SJCRH30 (cell line): ENCODE results near the gene LAMP1. TPM values are rescaled to one million over a fixed set of nuclear protein-coding genes. Genes with fewer than 3 reads are reported as not detected.
"Not testable (repeated sequence)": the region's sequence is repeated elsewhere in the genome, so short reads cannot be mapped to it uniquely, and the experiment has no call there.

ENCODE experiments used
- DNase-seq, 2 experiments: peaks; one replicate each; pipeline ENCODE4 v3.0.0-alpha.2; 2015 to 2020
- H3K27ac ChIP-seq: fragments of 250-450 bp; sonication (Bioruptor Pico); 2 replicates; pipeline ENCODE4 v1.5.1; 2020; ENCODE audit warnings: mild to moderate bottlenecking, moderate library complexity
- H3K27me3 ChIP-seq: fragments of 250-450 bp; sonication (Bioruptor Pico); 2 replicates; pipeline ENCODE4 v1.5.1; 2020; ENCODE audit warnings: mild to moderate bottlenecking, moderate library complexity
- H3K36me3 ChIP-seq: fragments of 250-450 bp; sonication (Bioruptor Pico); 2 replicates; pipeline ENCODE4 v1.5.1; 2020; ENCODE audit warnings: mild to moderate bottlenecking, moderate library complexity
- H3K4me1 ChIP-seq: fragments of 250-450 bp; sonication (Bioruptor Pico); 2 replicates; pipeline ENCODE4 v1.5.1; 2020; ENCODE audit warnings: mild to moderate bottlenecking, moderate library complexity
- H3K4me3 ChIP-seq: fragments of 250-450 bp; sonication (Bioruptor Pico); 2 replicates; pipeline ENCODE4 v1.5.1; 2020; ENCODE audit warnings: mild to moderate bottlenecking, moderate library complexity
- H3K9me3 ChIP-seq: fragments of 250-450 bp; sonication (Bioruptor Pico); replicated peaks from 2 replicates; pipeline ENCODE4 v1.5.1; 2020; ENCODE audit warnings: mild to moderate bottlenecking, moderate library complexity
- total RNA-seq: library from RNA; depleted of rRNA; stranded (reverse); fragments of >200 nt; shearing (Covaris generic); gene quantifications from 2 replicates; pipeline ENCODE4 v1.2.3, GENCODE V29; 2014

The LAMP1 gene
- total RNA-seq, 1 experiment from 2014 or later = 62.1 TPM

- H3K9me3 ChIP-seq = no peaks in the 10 kb centered on the region
- H3K4me1 ChIP-seq = no peaks in the 10 kb centered on the region
- no peaks in the 10 kb centered on the region for H3K27me3 ChIP-seq
- H3K4me3 ChIP-seq = no peak overlapping the region
- H3K36me3 ChIP-seq = no peaks in the 10 kb centered on the region
- no peak overlapping the region for H3K27ac ChIP-seq
- no peak for DNase-seq
Observed at GRCh38 chr13:113327766-113328471, 30.9 kb downstream of the LAMP1 start.

- no peaks in the 10 kb centered on the region for H3K4me1 ChIP-seq
- no peaks in the 10 kb centered on the region for H3K9me3 ChIP-seq
- H3K27ac ChIP-seq = no peak overlapping the region
- no peaks in the 10 kb centered on the region for H3K36me3 ChIP-seq
- no peak for DNase-seq
- H3K4me3 ChIP-seq = no peak overlapping the region
- no peaks in the 10 kb centered on the region for H3K27me3 ChIP-seq
Observed at GRCh38 chr13:113328851-113329250, 31.8 kb downstream of the LAMP1 start.

- DNase-seq = no peak
- no peak overlapping the region for H3K4me3 ChIP-seq
- H3K27me3 ChIP-seq = no peaks in the 10 kb centered on the region
- H3K4me1 ChIP-seq = no peaks in the 10 kb centered on the region
- no peaks in the 10 kb centered on the region for H3K9me3 ChIP-seq
- H3K36me3 ChIP-seq = no peaks in the 10 kb centered on the region
- no peak overlapping the region for H3K27ac ChIP-seq
Observed at GRCh38 chr13:113329656-113330312, 32.7 kb downstream of the LAMP1 start.

GRCh38 chr13:113332615-113333014 lies 35.6 kb downstream of the LAMP1 start:
- no peak overlapping the region for H3K27ac ChIP-seq
- H3K4me1 ChIP-seq = 0 out of 2 replicates have a peak, but pooled peaks cover 2% of the 10 kb centered on the region
- H3K36me3 ChIP-seq = no peaks in the 10 kb centered on the region
- no peak for DNase-seq
- H3K27me3 ChIP-seq = no peaks in the 10 kb centered on the region
- H3K9me3 ChIP-seq = no peaks in the 10 kb centered on the region
- no peak overlapping the region for H3K4me3 ChIP-seq

- H3K4me3 ChIP-seq = no peak overlapping the region
- H3K36me3 ChIP-seq = no peaks in the 10 kb centered on the region
- no peaks in the 10 kb centered on the region for H3K27me3 ChIP-seq
- no peak overlapping the region for H3K27ac ChIP-seq
- H3K4me1 ChIP-seq = 0 out of 2 replicates have a peak, but pooled peaks cover 2% of the 10 kb centered on the region
- no peaks in the 10 kb centered on the region for H3K9me3 ChIP-seq
- DNase-seq = no peak
Observed at GRCh38 chr13:113333076-113333475, 36.0 kb downstream of the LAMP1 start.

- 0 out of 2 replicates have a peak, but pooled peaks cover 2% of the 10 kb centered on the region for H3K4me1 ChIP-seq
- DNase-seq = peak; percentile 47 to 58
- H3K27ac ChIP-seq = no peak overlapping the region
- no peak overlapping the region for H3K4me3 ChIP-seq
- no peaks in the 10 kb centered on the region for H3K36me3 ChIP-seq
- H3K9me3 ChIP-seq = no peaks in the 10 kb centered on the region
- H3K27me3 ChIP-seq = no peaks in the 10 kb centered on the region
Observed at GRCh38 chr13:113337556-113337955, 40.5 kb downstream of the LAMP1 start.

GRCh38 chr13:113337976-113338375 lies 40.9 kb downstream of the LAMP1 start:
- DNase-seq = no peak
- H3K27ac ChIP-seq = no peak overlapping the region
- no peaks in the 10 kb centered on the region for H3K9me3 ChIP-seq
- no peak overlapping the region for H3K4me3 ChIP-seq
- 0 out of 2 replicates have a peak, but pooled peaks cover 2% of the 10 kb centered on the region for H3K4me1 ChIP-seq
- H3K36me3 ChIP-seq = no peaks in the 10 kb centered on the region
- H3K27me3 ChIP-seq = no peaks in the 10 kb centered on the region

GRCh38 chr13:113338451-113338850 lies 41.4 kb downstream of the LAMP1 start:
- Histone ChIP-seq H3K27me3 (no peaks in the 10 kb centered on the region), H3K9me3 (no peaks in the 10 kb centered on the region), H3K36me3 (no peaks in the 10 kb centered on the region), H3K27ac (no peak overlapping the region), H3K4me3 (no peak overlapping the region), H3K4me1 (0 out of 2 replicates have a peak, but pooled peaks cover 2% of the 10 kb centered on the region)
- no peak for DNase-seq

GRCh38 chr13:113342820-113343691 lies 46.0 kb downstream of the LAMP1 start:
- no peaks in the 10 kb centered on the region for H3K9me3 ChIP-seq
- no peak overlapping the region for H3K27ac ChIP-seq
- H3K4me3 ChIP-seq = no peak overlapping the region
- H3K36me3 ChIP-seq = no peaks in the 10 kb centered on the region
- no peaks in the 10 kb centered on the region for H3K4me1 ChIP-seq
- DNase-seq = no peak
- H3K27me3 ChIP-seq = no peaks in the 10 kb centered on the region

GRCh38 chr13:113343692-113343968 lies 46.6 kb downstream of the LAMP1 start:
- no peaks in the 10 kb centered on the region for H3K4me1 ChIP-seq
- no peaks in the 10 kb centered on the region for H3K9me3 ChIP-seq
- no peak for DNase-seq
- H3K36me3 ChIP-seq = no peaks in the 10 kb centered on the region
- H3K27me3 ChIP-seq = no peaks in the 10 kb centered on the region
- no peak overlapping the region for H3K27ac ChIP-seq
- no peak overlapping the region for H3K4me3 ChIP-seq

GRCh38 chr13:113345486-113345885 lies 48.4 kb downstream of the LAMP1 start:
- no peak for DNase-seq
- no peak overlapping the region for H3K4me3 ChIP-seq
- no peaks in the 10 kb centered on the region for H3K4me1 ChIP-seq
- H3K27me3 ChIP-seq = no peaks in the 10 kb centered on the region
- H3K9me3 ChIP-seq = no peaks in the 10 kb centered on the region
- H3K36me3 ChIP-seq = no peaks in the 10 kb centered on the region
- H3K27ac ChIP-seq = no peak overlapping the region

- H3K9me3 ChIP-seq, H3K27ac ChIP-seq, H3K4me3 ChIP-seq, H3K36me3 ChIP-seq, H3K4me1 ChIP-seq, DNase-seq, H3K27me3 ChIP-seq: not testable (repeated sequence)
Observed at GRCh38 chr13:113347736-113348225, 50.7 kb downstream of the LAMP1 start.

- Histone ChIP-seq H3K4me1 (no peaks in the 10 kb centered on the region; the same call in 1 of the 2 replicates), H3K4me3 (no peak overlapping the region), H3K9me3 (no peaks in the 10 kb centered on the region), H3K27me3 (no peaks in the 10 kb centered on the region), H3K36me3 (no peaks in the 10 kb centered on the region), H3K27ac (no peak overlapping the region)
- DNase-seq = no peak
Observed at GRCh38 chr13:113348591-113348990, 51.6 kb downstream of the LAMP1 start.

- no peak overlapping the region for H3K4me3 ChIP-seq
- H3K9me3 ChIP-seq = no peaks in the 10 kb centered on the region
- H3K27me3 ChIP-seq = no peaks in the 10 kb centered on the region
- DNase-seq = no peak
- no peak overlapping the region for H3K27ac ChIP-seq
- no peaks in the 10 kb centered on the region for H3K36me3 ChIP-seq
- H3K4me1 ChIP-seq = no peaks in the 10 kb centered on the region; the same call in 1 of the 2 replicates
Observed at GRCh38 chr13:113349050-113349449, 52.0 kb downstream of the LAMP1 start.

- Histone ChIP-seq H3K4me1 (no peaks in the 10 kb centered on the region; the same call in 1 of the 2 replicates), H3K4me3 (no peak overlapping the region), H3K36me3 (no peaks in the 10 kb centered on the region), H3K27ac (no peak overlapping the region), H3K27me3 (no peaks in the 10 kb centered on the region), H3K9me3 (no peaks in the 10 kb centered on the region)
- DNase-seq = no peak
Observed at GRCh38 chr13:113349491-113349890, 52.5 kb downstream of the LAMP1 start.
